ENCODE results near the gene LRRC15.

DNA sequence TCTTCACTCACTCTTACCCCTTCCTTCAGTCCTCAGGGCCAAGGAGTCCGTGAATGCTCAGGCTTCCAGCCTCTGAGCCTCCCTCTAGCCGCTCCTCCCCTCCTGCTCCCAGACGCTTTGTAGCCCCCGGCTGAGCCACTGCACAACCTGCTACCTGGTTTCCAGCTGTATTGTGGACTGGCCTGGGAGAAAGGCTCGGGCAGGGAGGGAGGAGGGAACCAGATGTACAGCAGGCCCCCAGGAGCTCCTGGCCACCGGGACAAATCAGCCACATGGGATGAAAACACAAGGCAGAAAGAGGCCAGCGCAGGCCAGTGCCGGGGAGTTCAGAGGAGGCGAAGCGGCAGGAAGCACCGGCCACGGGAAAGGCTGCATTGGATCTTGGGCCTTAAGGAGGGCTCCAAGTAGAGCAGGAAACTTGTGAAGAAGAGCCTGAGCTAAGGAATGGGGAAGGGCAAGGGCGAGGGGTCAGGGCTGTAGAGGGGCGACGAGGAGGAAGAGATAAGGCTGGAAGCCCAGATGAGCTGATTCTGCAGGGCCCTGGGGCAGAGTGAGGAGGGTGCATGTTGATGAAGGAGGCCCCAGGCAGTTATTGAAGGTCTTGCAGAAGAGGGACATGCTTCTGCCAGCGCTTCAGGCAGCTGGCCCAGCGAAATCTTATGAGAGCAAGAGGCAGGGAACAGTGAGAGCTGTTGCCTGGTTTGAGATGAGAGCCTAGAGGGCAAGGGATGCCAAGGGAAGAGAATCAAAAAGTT is 32.8 kb downstream of the LRRC15 start:
- TF ChIP-seq POLR2A (IDR thresholded peaks at IDR 0.05) (no peak), POLR2AphosphoS5 (IDR thresholded peaks at IDR 0.05) (no peak)
- TF ChIP-seq, protein P1, sequence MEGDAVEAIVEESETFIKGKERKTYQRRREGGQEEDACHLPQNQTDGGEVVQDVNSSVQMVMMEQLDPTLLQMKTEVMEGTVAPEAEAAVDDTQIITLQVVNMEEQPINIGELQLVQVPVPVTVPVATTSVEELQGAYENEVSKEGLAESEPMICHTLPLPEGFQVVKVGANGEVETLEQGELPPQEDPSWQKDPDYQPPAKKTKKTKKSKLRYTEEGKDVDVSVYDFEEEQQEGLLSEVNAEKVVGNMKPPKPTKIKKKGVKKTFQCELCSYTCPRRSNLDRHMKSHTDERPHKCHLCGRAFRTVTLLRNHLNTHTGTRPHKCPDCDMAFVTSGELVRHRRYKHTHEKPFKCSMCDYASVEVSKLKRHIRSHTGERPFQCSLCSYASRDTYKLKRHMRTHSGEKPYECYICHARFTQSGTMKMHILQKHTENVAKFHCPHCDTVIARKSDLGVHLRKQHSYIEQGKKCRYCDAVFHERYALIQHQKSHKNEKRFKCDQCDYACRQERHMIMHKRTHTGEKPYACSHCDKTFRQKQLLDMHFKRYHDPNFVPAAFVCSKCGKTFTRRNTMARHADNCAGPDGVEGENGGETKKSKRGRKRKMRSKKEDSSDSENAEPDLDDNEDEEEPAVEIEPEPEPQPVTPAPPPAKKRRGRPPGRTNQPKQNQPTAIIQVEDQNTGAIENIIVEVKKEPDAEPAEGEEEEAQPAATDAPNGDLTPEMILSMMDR (IDR thresholded peaks at IDR 0.05), result no peak
